OCI-LY1 (cell line): ENCODE results near the gene RCN1.

Source experiments
- H2AFZ ChIP-seq: fragments of 200-600 bp; sonication (generic), shearing (Covaris generic); 2 replicates; pipeline ENCODE4 v1.6.0; 2014; ENCODE audit warnings: antibody characterized with exemption, mild to moderate bottlenecking, low read length
- H3F3A ChIP-seq: fragments of 200-600 bp; sonication (generic), shearing (Covaris generic); 2 replicates; pipeline ENCODE4 v1.6.0; 2014; ENCODE audit warnings: mild to moderate bottlenecking, antibody characterized with exemption, low read length, moderate library complexity; ENCODE audit not compliant: insufficient read depth
- H3K27ac ChIP-seq: fragments of 200-600 bp; sonication (generic); 2 replicates; pipeline ENCODE4 v1.5.1; 2014; ENCODE audit warnings: low read length, mixed run types, mild to moderate bottlenecking, low read depth; ENCODE audit not compliant: poor library complexity, severe bottlenecking
- H3K27me3 ChIP-seq: fragments of 200-600 bp; sonication (generic); 2 replicates; pipeline ENCODE4 v1.6.0; 2014; ENCODE audit warnings: antibody characterized with exemption, mild to moderate bottlenecking, low read length, moderate library complexity; ENCODE audit not compliant: insufficient read depth
- H3K36me3 ChIP-seq: fragments of 200-600 bp; sonication (generic); 2 replicates; pipeline ENCODE4 v1.6.1; 2014; ENCODE audit warnings: mild to moderate bottlenecking, antibody characterized with exemption, low read length, moderate library complexity, mixed read lengths; ENCODE audit not compliant: insufficient read depth
- H3K4me1 ChIP-seq: fragments of 200-600 bp; sonication (generic); 2 replicates; pipeline ENCODE4 v1.5.1; 2014; ENCODE audit warnings: mild to moderate bottlenecking, low read length, moderate library complexity; ENCODE audit not compliant: insufficient read depth, severe bottlenecking
- H3K4me2 ChIP-seq: fragments of 200-600 bp; sonication (generic), shearing (Covaris generic); 2 replicates; pipeline ENCODE4 v1.6.1; 2014; ENCODE audit warnings: low read length
- H3K4me3 ChIP-seq: fragments of 200-600 bp; sonication (generic); 2 replicates; pipeline ENCODE4 v1.5.1; 2014; ENCODE audit warnings: low read length, low read depth, mild to moderate bottlenecking, mixed read lengths; ENCODE audit not compliant: poor library complexity, severe bottlenecking
- H3K79me2 ChIP-seq: fragments of 200-600 bp; shearing (Covaris generic); 2 replicates; pipeline ENCODE4 v1.6.1; 2016; ENCODE audit warnings: mixed run types, low read length, mixed read lengths; ENCODE audit not compliant: insufficient read depth
- H3K9ac ChIP-seq: fragments of 200-600 bp; sonication (generic), shearing (Covaris generic); 2 replicates; pipeline ENCODE4 v1.6.1; 2014; ENCODE audit warnings: mild to moderate bottlenecking, low read length, mixed read lengths
- H3K9me2 ChIP-seq: fragments of 200-600 bp; sonication (generic), shearing (Covaris generic); 2 replicates; pipeline ENCODE4 v1.6.1; 2014; ENCODE audit warnings: low read depth, mild to moderate bottlenecking, low read length, mixed read lengths
- H3K9me3 ChIP-seq: fragments of 200-600 bp; shearing (Covaris generic); 2 replicates; pipeline ENCODE4 v1.6.1; 2014; ENCODE audit warnings: low read length, mixed read lengths
- H4K20me1 ChIP-seq: fragments of 200-600 bp; sonication (generic), shearing (Covaris generic); 2 replicates; pipeline ENCODE4 v1.6.0; 2016; ENCODE audit warnings: mild to moderate bottlenecking, low read length; ENCODE audit not compliant: insufficient read depth
- CTCF ChIP-seq: fragments of 200-600 bp; sonication (generic), shearing (Covaris generic); IDR thresholded peaks from 2 replicates; pipeline ENCODE4 v1.5.1; 2017; ENCODE audit warnings: mild to moderate bottlenecking, antibody characterized with exemption, low read length, moderate library complexity, mixed read lengths
- EZH2 ChIP-seq: fragments of 200-600 bp; sonication (generic), shearing (Covaris generic); IDR thresholded peaks from 2 replicates; pipeline ENCODE4 v1.8.0; 2017; ENCODE audit warnings: borderline replicate concordance, mixed run types, mild to moderate bottlenecking, antibody characterized with exemption, low read length, moderate library complexity, mixed read lengths

Gene RCN1

GRCh38 chr11:32154275-32154674 is 63.4 kb downstream of the RCN1 start:
- Histone ChIP-seq H2AFZ (no peak overlapping the region), H4K20me1 (no peaks in the 10 kb centered on the region), H3K9ac (no peak overlapping the region), H3K36me3 (no peaks in the 10 kb centered on the region), H3K27me3 (no peaks in the 10 kb centered on the region), H3K9me2 (no peaks in the 10 kb centered on the region), H3F3A (no peaks in the 10 kb centered on the region), H3K4me3 (no peak overlapping the region), H3K27ac (no peak overlapping the region), H3K9me3 (no peaks in the 10 kb centered on the region), H3K4me2 (no peak overlapping the region), H3K79me2 (no peaks in the 10 kb centered on the region), H3K4me1 (no peaks in the 10 kb centered on the region)
- TF ChIP-seq EZH2 (no peak), CTCF (no peak)
